ENCODE results near the gene GIPR. TPM values are rescaled to one million over a fixed set of nuclear protein-coding genes. Genes with fewer than 3 reads are reported as not detected.

The GIPR gene
- total RNA-seq, 1 donor from 2014 or later: 27.2 TPM

GRCh38 chr19:45687599-45687998 lies 19.6 kb downstream of the GIPR start:
- TF ChIP-seq, protein P1, sequence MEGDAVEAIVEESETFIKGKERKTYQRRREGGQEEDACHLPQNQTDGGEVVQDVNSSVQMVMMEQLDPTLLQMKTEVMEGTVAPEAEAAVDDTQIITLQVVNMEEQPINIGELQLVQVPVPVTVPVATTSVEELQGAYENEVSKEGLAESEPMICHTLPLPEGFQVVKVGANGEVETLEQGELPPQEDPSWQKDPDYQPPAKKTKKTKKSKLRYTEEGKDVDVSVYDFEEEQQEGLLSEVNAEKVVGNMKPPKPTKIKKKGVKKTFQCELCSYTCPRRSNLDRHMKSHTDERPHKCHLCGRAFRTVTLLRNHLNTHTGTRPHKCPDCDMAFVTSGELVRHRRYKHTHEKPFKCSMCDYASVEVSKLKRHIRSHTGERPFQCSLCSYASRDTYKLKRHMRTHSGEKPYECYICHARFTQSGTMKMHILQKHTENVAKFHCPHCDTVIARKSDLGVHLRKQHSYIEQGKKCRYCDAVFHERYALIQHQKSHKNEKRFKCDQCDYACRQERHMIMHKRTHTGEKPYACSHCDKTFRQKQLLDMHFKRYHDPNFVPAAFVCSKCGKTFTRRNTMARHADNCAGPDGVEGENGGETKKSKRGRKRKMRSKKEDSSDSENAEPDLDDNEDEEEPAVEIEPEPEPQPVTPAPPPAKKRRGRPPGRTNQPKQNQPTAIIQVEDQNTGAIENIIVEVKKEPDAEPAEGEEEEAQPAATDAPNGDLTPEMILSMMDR (IDR thresholded peaks at IDR 0.05; ENCODE audit: unreplicated experiment): no peak
- no peak for DNase-seq (ENCODE audit: low spot score, unreplicated experiment)
- Mint-ChIP-seq H3K36me3 (ENCODE audit: insufficient read depth) (peaks cover 11% of the 10 kb centered on the region), H3K27me3 (no peaks in the 10 kb centered on the region), H3K9me3 (ENCODE audit: low read depth) (no peaks in the 10 kb centered on the region), H3K27ac (no peak overlapping the region), H3K4me1 (ENCODE audit: low read depth) (peaks cover 6% of the 10 kb centered on the region), H3K4me3 (ENCODE audit: low read depth) (no peak overlapping the region)

GRCh38 chr19:45691516-45692186 lies 23.6 kb downstream of the GIPR start, which contains the start of gene SNRPD2:
TSS of gene SNRPD2 (minus strand) at chr19:45691953. CDS start at chr19:45691888, 65 bp downstream.
- H3K27me3 Mint-ChIP-seq: no peaks in the 10 kb centered on the region
- peaks cover 6% of the 10 kb centered on the region for H3K4me1 Mint-ChIP-seq (ENCODE audit: low read depth)

DNA sequence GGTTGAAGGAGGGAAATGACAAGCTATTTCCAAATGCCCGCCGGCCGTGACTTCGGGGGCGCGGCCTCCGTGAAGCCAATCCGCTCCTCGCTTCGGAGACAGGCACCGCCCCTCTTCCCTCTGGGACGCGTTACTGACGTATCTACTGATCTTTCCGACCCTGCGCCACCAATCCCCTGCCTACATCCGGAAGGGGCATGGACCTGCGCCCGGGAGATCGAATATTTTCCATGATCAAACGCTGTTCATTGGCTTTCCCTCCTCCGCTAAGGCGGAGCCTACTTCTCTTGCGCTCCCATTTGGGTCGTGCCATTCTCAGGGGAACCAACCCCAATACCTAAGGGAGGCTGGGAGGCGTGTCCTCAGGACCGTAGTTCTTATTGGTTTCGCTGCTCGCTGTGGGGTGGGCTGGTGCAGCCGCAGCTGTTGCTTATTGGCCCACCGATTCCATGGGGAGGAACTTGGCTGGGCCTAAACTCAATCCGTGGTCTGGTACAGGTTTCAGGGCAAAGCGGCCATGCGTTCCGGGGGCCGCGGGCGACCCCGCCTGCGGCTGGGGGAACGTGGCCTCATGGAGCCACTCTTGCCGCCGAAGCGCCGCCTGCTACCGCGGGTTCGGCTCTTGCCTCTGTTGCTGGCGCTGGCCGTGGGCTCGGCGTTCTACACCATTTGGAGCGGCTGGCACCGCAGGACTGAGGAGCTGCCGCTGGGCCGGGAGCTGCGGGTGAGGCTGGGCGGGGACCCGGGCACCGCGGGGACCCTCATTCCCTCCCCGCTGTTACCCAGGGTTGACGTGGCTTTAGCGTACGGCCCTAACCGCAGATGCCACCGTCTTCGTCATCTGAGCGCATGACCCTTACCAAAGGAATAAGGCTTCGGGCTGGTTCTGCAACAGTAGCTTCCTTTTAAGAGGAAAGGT lies 24.4 kb downstream of the GIPR start, which contains the start of gene QPCTL:
TSS of gene QPCTL (plus strand) at position 480 of the 919 bp plus-strand sequence. CDS start at position 518, 38 bp downstream.
- Mint-ChIP-seq H3K36me3 (ENCODE audit: insufficient read depth) (peaks cover 2% of the 10 kb centered on the region), H3K27me3 (no peaks in the 10 kb centered on the region), H3K4me1 (ENCODE audit: low read depth) (peaks cover 6% of the 10 kb centered on the region), H3K27ac (peak within 1 kb of the TSS; percentile 99), H3K4me3 (ENCODE audit: low read depth) (peak within 1 kb of the TSS; percentile 88), H3K9me3 (ENCODE audit: low read depth) (no peaks in the 10 kb centered on the region)
- DNase-seq (ENCODE audit: low spot score, unreplicated experiment): peak; percentile 90
- TF ChIP-seq, protein P1 (IDR thresholded peaks at IDR 0.05; ENCODE audit: unreplicated experiment): no peak

More at GRCh38 chr19:45691516-45692186, 23.6 kb downstream of the GIPR start, which contains the start of gene SNRPD2:
- H3K36me3 Mint-ChIP-seq (ENCODE audit: insufficient read depth): peaks cover 4% of the 10 kb centered on the region
- TF ChIP-seq, protein P1 (IDR thresholded peaks at IDR 0.05; ENCODE audit: unreplicated experiment): no peak
- H3K4me3 Mint-ChIP-seq (ENCODE audit: low read depth): peak within 1 kb of the TSS; percentile 88
- H3K9me3 Mint-ChIP-seq (ENCODE audit: low read depth): no peaks in the 10 kb centered on the region
- DNase-seq (ENCODE audit: low spot score, unreplicated experiment): peak; percentile 89
- H3K27ac Mint-ChIP-seq: peak within 1 kb of the TSS; percentile 99

DNA sequence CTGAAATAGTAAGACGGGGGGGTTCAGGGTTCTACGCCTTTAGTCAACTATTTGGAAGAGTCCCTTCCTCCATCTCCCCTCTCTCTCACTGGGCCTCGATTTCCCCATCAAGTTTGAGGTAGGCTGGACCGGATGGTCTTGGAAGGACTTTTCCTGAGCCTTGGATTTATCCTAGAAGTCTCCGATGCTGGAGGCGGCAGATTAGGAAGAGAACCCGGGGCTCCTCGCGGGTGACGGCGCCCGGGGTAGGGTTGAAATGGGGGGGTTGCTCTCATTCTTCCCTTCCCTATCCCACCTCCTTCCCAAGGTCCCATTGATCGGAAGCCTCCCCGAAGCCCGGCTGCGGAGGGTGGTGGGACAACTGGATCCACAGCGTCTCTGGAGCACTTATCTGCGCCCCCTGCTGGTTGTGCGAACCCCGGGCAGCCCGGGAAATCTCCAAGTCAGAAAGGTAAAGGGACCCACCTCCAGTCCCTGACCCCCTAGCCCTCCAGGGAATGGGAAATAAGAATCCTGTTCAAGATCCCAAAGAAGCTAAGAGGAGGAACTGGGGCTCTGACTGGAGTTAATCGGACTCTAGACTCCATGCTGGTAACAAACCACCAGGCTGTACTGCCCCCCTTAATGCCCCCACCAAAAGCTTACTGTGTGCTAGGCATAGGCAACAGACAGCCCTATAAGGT lies 25.2 kb downstream of the GIPR start:
- Mint-ChIP-seq H3K27me3 (no peaks in the 10 kb centered on the region), H3K4me1 (ENCODE audit: low read depth) (peaks cover 6% of the 10 kb centered on the region), H3K4me3 (ENCODE audit: low read depth) (peak overlapping the region; percentile 88), H3K36me3 (ENCODE audit: insufficient read depth) (peaks cover 5% of the 10 kb centered on the region), H3K9me3 (ENCODE audit: low read depth) (no peaks in the 10 kb centered on the region), H3K27ac (peak overlapping the region; percentile 99)
- peak; percentile 80 for DNase-seq (ENCODE audit: low spot score, unreplicated experiment)
- TF ChIP-seq, protein P1 (IDR thresholded peaks at IDR 0.05; ENCODE audit: unreplicated experiment): peak; percentile 93

GRCh38 chr19:45701676-45702075 lies 33.7 kb downstream of the GIPR start:
- H3K27ac Mint-ChIP-seq: no peak overlapping the region

More at GRCh38 chr19:45701676-45702075, 33.7 kb downstream of the GIPR start:
- Mint-ChIP-seq H3K9me3 (ENCODE audit: low read depth) (no peaks in the 10 kb centered on the region), H3K4me3 (ENCODE audit: low read depth) (no peak overlapping the region), H3K4me1 (ENCODE audit: low read depth) (no peaks in the 10 kb centered on the region), H3K27me3 (no peaks in the 10 kb centered on the region), H3K36me3 (ENCODE audit: insufficient read depth) (peaks cover 9% of the 10 kb centered on the region)
- TF ChIP-seq, protein P1 (IDR thresholded peaks at IDR 0.05; ENCODE audit: unreplicated experiment): no peak
- no peak for DNase-seq (ENCODE audit: low spot score, unreplicated experiment)

All from progenitor cell of endocrine pancreas (in vitro differentiated cells).